ENCODE measurements around the gene ADCY2.

ADCY2 gene

DNA sequence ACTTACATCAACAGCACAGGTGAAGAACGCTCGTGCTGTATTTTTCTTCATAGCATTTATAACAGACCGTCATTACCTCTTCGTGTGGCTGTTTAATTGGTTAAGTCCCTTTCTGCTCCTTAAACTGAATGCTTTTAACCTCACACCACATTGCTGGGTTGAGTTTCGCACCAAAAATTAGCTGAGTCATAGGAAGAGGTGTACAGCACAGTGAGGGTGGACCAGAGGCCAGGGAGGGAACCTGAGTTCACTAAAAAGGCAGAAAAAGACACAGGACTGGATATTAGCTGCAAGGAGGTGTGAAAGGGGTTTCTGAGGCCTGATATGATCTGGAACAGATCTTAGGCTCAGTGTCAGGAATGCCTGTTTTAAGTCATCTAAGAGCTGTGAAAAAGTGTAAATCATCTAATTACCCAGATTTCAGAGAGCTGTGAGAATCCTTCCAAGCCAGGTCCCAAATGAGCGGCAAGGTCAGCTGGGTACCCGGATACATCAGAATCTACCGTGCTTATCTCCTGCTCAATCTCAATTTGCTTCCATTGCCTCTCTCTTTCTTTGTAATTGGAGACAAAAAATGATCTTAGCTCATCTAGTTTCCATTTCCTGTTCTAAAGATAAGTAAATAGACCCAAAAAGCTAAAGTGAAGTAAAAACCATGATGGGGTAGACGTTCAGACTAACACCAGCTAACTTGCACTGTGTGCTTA is 462.1 kb downstream of the ADCY2 start:
- Histone ChIP-seq H3K9me3 (ENCODE audit: insufficient read depth, low read length) (0 out of 2 replicates have a peak, but pooled peaks cover 1% of the 10 kb centered on the region), H3K4me3 (ENCODE audit: insufficient read length, low read depth) (no peak overlapping the region), H3K27me3 (ENCODE audit: insufficient read depth, insufficient read length) (no peaks in the 10 kb centered on the region), H3K36me3 (ENCODE audit: insufficient read depth, insufficient read length, low read length) (peaks cover 53% of the 10 kb centered on the region), H3K4me1 (ENCODE audit: insufficient read depth, insufficient read length) (no peaks in the 10 kb centered on the region), H3K9ac (ENCODE audit: insufficient read length, low read depth) (no peak overlapping the region)
- no peak for TF ChIP-seq YY1 (IDR thresholded peaks at IDR 0.05; ENCODE audit: insufficient read depth, insufficient read length)
- TF ChIP-seq ZNF274 (IDR thresholded peaks at IDR 0.05; ENCODE audit: low read depth, low read length), result no peak
- no peak for TF ChIP-seq SUZ12 (IDR thresholded peaks at IDR 0.05; ENCODE audit: extremely low read depth, insufficient read depth, insufficient read length)
- no peak for DNase-seq (ENCODE audit: low read depth, low spot score)

DNA sequence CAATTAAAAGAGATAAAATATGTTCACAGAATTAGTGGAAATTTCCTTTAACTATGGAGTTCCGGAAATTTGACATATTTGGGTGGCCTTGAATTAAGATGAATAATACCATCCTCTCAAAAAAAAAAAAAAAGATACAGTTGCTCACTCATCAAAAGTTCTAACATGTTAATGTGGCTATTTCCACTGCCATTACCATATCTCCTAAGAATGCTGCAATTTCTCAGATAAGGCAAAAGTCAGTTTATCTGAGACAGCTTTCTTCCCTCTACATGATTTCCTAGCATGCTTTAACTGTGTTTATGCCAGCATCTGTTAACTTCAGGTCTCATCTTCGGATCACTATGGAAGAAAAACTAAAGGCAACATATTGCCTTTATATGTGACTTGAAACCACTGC is 470.3 kb downstream of the ADCY2 start:
- Histone ChIP-seq H3K9me3 (ENCODE audit: insufficient read depth, low read length) (no peaks in the 10 kb centered on the region), H3K9ac (ENCODE audit: insufficient read length, low read depth) (no peak overlapping the region), H3K36me3 (ENCODE audit: insufficient read depth, insufficient read length, low read length) (peaks cover 65% of the 10 kb centered on the region), H3K4me1 (ENCODE audit: insufficient read depth, insufficient read length) (no peaks in the 10 kb centered on the region), H3K27me3 (ENCODE audit: insufficient read depth, insufficient read length) (no peaks in the 10 kb centered on the region), H3K4me3 (ENCODE audit: insufficient read length, low read depth) (no peak overlapping the region)
- no peak for DNase-seq (ENCODE audit: low read depth, low spot score)
- TF ChIP-seq SUZ12 (IDR thresholded peaks at IDR 0.05; ENCODE audit: extremely low read depth, insufficient read depth, insufficient read length), result no peak
- no peak for TF ChIP-seq YY1 (IDR thresholded peaks at IDR 0.05; ENCODE audit: insufficient read depth, insufficient read length)
- TF ChIP-seq ZNF274 (IDR thresholded peaks at IDR 0.05; ENCODE audit: low read depth, low read length), result no peak

DNA sequence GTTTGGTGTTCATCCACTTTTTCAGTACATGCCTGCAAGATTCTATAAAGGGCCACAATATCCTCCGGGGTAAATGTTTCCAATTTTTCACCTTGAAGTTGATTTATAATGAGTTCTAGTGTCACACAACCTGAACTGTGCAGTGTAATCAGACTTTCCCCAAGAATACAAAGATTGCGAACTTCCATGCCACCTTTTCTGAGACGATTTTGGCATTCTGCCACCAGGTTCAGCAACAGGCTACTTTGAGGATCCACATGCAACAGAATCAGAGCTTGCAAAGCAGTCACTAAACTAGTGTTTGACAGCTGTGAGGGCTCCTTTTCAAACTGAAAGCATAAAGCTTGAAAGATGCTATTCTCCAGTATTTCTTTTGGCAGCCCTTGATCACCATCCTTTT is 471.3 kb downstream of the ADCY2 start:
- Histone ChIP-seq H3K4me3 (ENCODE audit: insufficient read length, low read depth) (no peak overlapping the region), H3K27me3 (ENCODE audit: insufficient read depth, insufficient read length) (no peaks in the 10 kb centered on the region), H3K36me3 (ENCODE audit: insufficient read depth, insufficient read length, low read length) (peaks cover 63% of the 10 kb centered on the region), H3K4me1 (ENCODE audit: insufficient read depth, insufficient read length) (no peaks in the 10 kb centered on the region), H3K9me3 (ENCODE audit: insufficient read depth, low read length) (no peaks in the 10 kb centered on the region), H3K9ac (ENCODE audit: insufficient read length, low read depth) (no peak overlapping the region)
- no peak for TF ChIP-seq YY1 (IDR thresholded peaks at IDR 0.05; ENCODE audit: insufficient read depth, insufficient read length)
- no peak for TF ChIP-seq ZNF274 (IDR thresholded peaks at IDR 0.05; ENCODE audit: low read depth, low read length)
- TF ChIP-seq SUZ12 (IDR thresholded peaks at IDR 0.05; ENCODE audit: extremely low read depth, insufficient read depth, insufficient read length), result no peak
- no peak for DNase-seq (ENCODE audit: low read depth, low spot score)

DNA sequence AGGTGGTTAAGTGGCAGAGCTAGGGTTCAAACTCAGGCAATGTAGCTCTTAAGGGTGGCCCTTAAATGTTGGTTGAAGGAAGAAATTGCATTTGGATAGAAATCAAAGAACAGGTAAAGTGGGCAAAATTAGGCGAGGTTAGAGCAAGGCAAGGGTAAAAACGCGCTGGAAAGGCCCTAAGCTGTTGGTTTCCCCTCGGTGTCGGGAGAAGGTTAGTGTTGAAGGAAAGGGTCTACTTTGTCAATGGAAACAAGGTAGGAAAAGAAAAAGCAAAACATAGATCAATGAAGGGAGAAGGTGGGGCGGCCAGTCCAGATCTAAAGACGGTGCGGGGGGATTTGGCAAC is 472.5 kb downstream of the ADCY2 start:
- Histone ChIP-seq H3K27me3 (ENCODE audit: insufficient read depth, insufficient read length) (no peaks in the 10 kb centered on the region), H3K4me3 (ENCODE audit: insufficient read length, low read depth) (peak overlapping the region; percentile 80), H3K9me3 (ENCODE audit: insufficient read depth, low read length) (no peaks in the 10 kb centered on the region), H3K36me3 (ENCODE audit: insufficient read depth, insufficient read length, low read length) (peaks cover 63% of the 10 kb centered on the region), H3K9ac (ENCODE audit: insufficient read length, low read depth) (peak overlapping the region; percentile 88), H3K4me1 (ENCODE audit: insufficient read depth, insufficient read length) (no peaks in the 10 kb centered on the region)
- no peak for DNase-seq (ENCODE audit: low read depth, low spot score)
- TF ChIP-seq ZNF274 (IDR thresholded peaks at IDR 0.05; ENCODE audit: low read depth, low read length) (no peak), YY1 (IDR thresholded peaks at IDR 0.05; ENCODE audit: insufficient read depth, insufficient read length) (no peak), SUZ12 (IDR thresholded peaks at IDR 0.05; ENCODE audit: extremely low read depth, insufficient read depth, insufficient read length) (no peak)

DNA sequence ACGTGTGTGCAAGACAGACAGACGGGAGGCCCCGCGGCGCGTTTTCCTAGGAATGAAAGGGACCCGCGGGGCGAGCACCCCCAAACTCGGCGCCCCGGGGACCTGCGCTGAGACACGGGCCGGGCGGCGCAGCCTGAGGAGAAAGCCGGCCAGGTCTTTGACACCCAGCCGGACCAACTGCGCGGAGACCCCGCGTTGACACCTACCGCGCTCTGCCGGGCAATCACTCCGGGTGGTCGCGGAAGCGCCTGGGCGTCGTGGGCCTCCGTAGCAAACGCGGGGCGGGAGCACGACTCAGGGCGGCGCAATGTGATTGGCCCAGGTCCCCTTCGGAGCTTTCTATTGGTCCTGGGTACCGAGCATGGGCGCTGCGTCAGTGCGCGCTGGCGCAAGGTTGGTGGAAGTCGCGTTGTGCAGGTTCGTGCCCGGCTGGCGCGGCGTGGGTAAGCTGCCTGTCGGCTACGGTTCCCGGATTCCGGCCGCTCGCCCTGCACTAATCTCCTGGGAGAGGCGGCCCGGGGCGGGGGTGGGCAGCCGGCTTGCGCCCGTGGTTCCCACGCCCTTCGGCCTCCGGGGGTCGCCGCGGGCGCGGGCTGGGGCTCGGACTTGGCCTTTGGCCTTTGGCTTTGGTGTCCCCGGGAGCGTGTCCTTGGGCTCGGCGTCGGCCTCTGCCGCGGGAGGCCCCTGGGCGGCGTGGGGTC is 473.0 kb downstream of the ADCY2 start, which contains the start of the genes FASTKD3 and MTRR:
TSS of gene FASTKD3 (minus strand) at position 259 of the 701 bp plus-strand sequence. CDS start 948 bp downstream, outside the sequence.
TSS of gene MTRR (plus strand) at position 376 of the 701 bp plus-strand sequence. CDS start 1,647 bp downstream, outside the sequence.
- TF ChIP-seq YY1 (IDR thresholded peaks at IDR 0.05; ENCODE audit: insufficient read depth, insufficient read length) (no peak), SUZ12 (IDR thresholded peaks at IDR 0.05; ENCODE audit: extremely low read depth, insufficient read depth, insufficient read length) (no peak), ZNF274 (IDR thresholded peaks at IDR 0.05; ENCODE audit: low read depth, low read length) (no peak)
- Histone ChIP-seq H3K27me3 (ENCODE audit: insufficient read depth, insufficient read length) (no peaks in the 10 kb centered on the region), H3K4me1 (ENCODE audit: insufficient read depth, insufficient read length) (no peaks in the 10 kb centered on the region), H3K36me3 (ENCODE audit: insufficient read depth, insufficient read length, low read length) (peaks cover 62% of the 10 kb centered on the region), H3K9me3 (ENCODE audit: insufficient read depth, low read length) (no peaks in the 10 kb centered on the region), H3K4me3 (ENCODE audit: insufficient read length, low read depth) (peak within 1 kb of the TSS; percentile 80), H3K9ac (ENCODE audit: insufficient read length, low read depth) (peak within 1 kb of the TSS; percentile 95)
- peak; percentile 69 for DNase-seq (ENCODE audit: low read depth, low spot score)

DNA sequence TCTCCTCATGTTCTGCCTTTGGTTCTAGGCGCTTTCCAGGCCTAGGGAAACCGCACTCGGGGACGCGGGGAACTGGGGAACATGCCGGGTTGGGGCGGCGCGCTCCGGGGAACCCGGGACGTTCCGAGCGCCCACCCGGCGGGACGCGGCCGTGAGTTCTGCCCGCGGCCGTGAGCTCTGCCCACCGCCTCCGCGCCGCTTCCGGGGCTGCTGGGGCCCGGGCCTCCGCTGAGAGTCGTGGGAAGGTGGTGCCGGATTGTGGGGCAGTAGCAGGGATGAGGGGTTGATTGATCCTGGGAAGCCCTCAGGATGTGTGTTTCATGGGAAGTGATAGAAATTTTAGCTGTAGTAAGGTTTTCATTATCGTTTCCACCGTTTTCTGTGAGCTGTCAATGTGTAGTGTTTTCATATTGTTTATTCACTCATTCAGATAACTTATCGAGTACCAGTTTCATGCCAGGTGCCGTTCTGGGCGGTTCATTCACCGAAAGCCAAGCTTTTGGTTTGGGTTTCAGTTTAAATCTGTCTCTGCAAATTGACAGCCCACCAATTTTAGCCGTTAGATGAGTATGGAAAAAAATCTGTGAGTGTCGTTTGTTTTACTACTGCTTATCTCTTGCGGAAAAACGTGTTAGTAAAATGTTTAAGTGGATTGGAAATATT is 473.7 kb downstream of the ADCY2 start:
- Histone ChIP-seq H3K27me3 (ENCODE audit: insufficient read depth, insufficient read length) (no peaks in the 10 kb centered on the region), H3K36me3 (ENCODE audit: insufficient read depth, insufficient read length, low read length) (peaks cover 66% of the 10 kb centered on the region), H3K9ac (ENCODE audit: insufficient read length, low read depth) (peak overlapping the region; percentile 95), H3K4me1 (ENCODE audit: insufficient read depth, insufficient read length) (no peaks in the 10 kb centered on the region), H3K4me3 (ENCODE audit: insufficient read length, low read depth) (peak overlapping the region; percentile 80), H3K9me3 (ENCODE audit: insufficient read depth, low read length) (no peaks in the 10 kb centered on the region)
- DNase-seq (ENCODE audit: low read depth, low spot score), result no peak
- TF ChIP-seq ZNF274 (IDR thresholded peaks at IDR 0.05; ENCODE audit: low read depth, low read length) (no peak), YY1 (IDR thresholded peaks at IDR 0.05; ENCODE audit: insufficient read depth, insufficient read length) (no peak), SUZ12 (IDR thresholded peaks at IDR 0.05; ENCODE audit: extremely low read depth, insufficient read depth, insufficient read length) (no peak)

DNA sequence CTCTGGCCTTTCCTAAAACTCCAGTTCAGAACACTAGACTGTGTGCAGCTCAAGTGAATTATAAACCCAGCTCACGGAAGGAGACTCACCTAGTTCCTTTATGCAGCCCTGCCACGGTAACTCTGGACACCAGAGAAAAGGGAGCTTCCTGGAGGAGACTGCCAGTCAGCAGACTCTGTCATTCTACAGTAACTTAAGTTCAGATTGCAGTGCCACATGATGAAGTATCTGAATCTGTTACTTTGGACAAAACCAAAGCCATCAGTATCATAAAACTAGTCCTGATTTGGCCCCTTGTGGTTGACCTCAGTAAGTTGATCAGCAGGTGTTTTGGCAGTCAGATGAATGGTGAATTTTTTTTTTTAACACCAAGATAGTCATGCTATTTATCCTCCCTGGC is 475.7 kb downstream of the ADCY2 start:
- Histone ChIP-seq H3K36me3 (ENCODE audit: insufficient read depth, insufficient read length, low read length) (peaks cover 68% of the 10 kb centered on the region), H3K4me1 (ENCODE audit: insufficient read depth, insufficient read length) (no peaks in the 10 kb centered on the region), H3K9me3 (ENCODE audit: insufficient read depth, low read length) (no peaks in the 10 kb centered on the region), H3K27me3 (ENCODE audit: insufficient read depth, insufficient read length) (no peaks in the 10 kb centered on the region), H3K9ac (ENCODE audit: insufficient read length, low read depth) (no peak overlapping the region), H3K4me3 (ENCODE audit: insufficient read length, low read depth) (no peak overlapping the region)
- TF ChIP-seq ZNF274 (IDR thresholded peaks at IDR 0.05; ENCODE audit: low read depth, low read length) (no peak), SUZ12 (IDR thresholded peaks at IDR 0.05; ENCODE audit: extremely low read depth, insufficient read depth, insufficient read length) (no peak), YY1 (IDR thresholded peaks at IDR 0.05; ENCODE audit: insufficient read depth, insufficient read length) (no peak)
- no peak for DNase-seq (ENCODE audit: low read depth, low spot score)
